ENCODE data around the gene FOXN4. TPM values are rescaled to one million over a fixed set of nuclear protein-coding genes. Genes with fewer than 3 reads are reported as not detected.

FOXN4 gene
- total RNA-seq, 1 experiment from 2014 or later = 0.37 TPM

- TF ChIP-seq, protein P1, sequence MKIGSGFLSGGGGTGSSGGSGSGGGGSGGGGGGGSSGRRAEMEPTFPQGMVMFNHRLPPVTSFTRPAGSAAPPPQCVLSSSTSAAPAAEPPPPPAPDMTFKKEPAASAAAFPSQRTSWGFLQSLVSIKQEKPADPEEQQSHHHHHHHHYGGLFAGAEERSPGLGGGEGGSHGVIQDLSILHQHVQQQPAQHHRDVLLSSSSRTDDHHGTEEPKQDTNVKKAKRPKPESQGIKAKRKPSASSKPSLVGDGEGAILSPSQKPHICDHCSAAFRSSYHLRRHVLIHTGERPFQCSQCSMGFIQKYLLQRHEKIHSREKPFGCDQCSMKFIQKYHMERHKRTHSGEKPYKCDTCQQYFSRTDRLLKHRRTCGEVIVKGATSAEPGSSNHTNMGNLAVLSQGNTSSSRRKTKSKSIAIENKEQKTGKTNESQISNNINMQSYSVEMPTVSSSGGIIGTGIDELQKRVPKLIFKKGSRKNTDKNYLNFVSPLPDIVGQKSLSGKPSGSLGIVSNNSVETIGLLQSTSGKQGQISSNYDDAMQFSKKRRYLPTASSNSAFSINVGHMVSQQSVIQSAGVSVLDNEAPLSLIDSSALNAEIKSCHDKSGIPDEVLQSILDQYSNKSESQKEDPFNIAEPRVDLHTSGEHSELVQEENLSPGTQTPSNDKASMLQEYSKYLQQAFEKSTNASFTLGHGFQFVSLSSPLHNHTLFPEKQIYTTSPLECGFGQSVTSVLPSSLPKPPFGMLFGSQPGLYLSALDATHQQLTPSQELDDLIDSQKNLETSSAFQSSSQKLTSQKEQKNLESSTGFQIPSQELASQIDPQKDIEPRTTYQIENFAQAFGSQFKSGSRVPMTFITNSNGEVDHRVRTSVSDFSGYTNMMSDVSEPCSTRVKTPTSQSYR (CRISPR knock-in tag; IDR thresholded peaks at IDR 0.05) = no peak
These were observed 61.0 kb downstream of the FOXN4 start (continued) for GRCh38 chr12:109247831-109248654.

GRCh38 chr12:109246221-109246620, 62.9 kb downstream of the FOXN4 start:
- no peak overlapping the region for H3K27ac Mint-ChIP-seq
- ChIA-PET CTCF (interaction anchor here (0.6 to 1.6 kb wide), 3 partner anchors 8 to 80 kb away, joined by 3 to 4 read pairs (median 4); no protein-coding TSS in a partner anchor), POLR2A (interaction anchor here (0.5 kb wide), 1 partner anchor 139 kb away, joined by 3 read pairs; no protein-coding TSS in a partner anchor)
- H3K9me3 Mint-ChIP-seq = no peaks in the 10 kb centered on the region
- ATAC-seq (no peak), DNase-seq (ENCODE audit: low spot score) (no peak)
- H3K27me3 Mint-ChIP-seq (ENCODE audit: low read depth) = no peaks in the 10 kb centered on the region
- H3K36me3 Mint-ChIP-seq = peaks cover 15% of the 10 kb centered on the region
- H3K4me3 Mint-ChIP-seq = no peak overlapping the region
- H3K4me1 Mint-ChIP-seq = no peaks in the 10 kb centered on the region
- TF ChIP-seq, protein P2, sequence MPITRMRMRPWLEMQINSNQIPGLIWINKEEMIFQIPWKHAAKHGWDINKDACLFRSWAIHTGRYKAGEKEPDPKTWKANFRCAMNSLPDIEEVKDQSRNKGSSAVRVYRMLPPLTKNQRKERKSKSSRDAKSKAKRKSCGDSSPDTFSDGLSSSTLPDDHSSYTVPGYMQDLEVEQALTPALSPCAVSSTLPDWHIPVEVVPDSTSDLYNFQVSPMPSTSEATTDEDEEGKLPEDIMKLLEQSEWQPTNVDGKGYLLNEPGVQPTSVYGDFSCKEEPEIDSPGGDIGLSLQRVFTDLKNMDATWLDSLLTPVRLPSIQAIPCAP (CRISPR knock-in tag; IDR thresholded peaks at IDR 0.05) = no peak
- TF ChIP-seq EMX1 (CRISPR knock-in tag; IDR thresholded peaks at IDR 0.05) (no peak), NFYB (CRISPR knock-in tag; conservative IDR thresholded peaks at IDR 0.05; ENCODE audit: low read depth) (no peak), FOXK1 (CRISPR knock-in tag; IDR thresholded peaks at IDR 0.05) (no peak), ZNF263 (CRISPR knock-in tag; IDR thresholded peaks at IDR 0.05; ENCODE audit: low read depth) (no peak)
- TF ChIP-seq, protein P3, sequence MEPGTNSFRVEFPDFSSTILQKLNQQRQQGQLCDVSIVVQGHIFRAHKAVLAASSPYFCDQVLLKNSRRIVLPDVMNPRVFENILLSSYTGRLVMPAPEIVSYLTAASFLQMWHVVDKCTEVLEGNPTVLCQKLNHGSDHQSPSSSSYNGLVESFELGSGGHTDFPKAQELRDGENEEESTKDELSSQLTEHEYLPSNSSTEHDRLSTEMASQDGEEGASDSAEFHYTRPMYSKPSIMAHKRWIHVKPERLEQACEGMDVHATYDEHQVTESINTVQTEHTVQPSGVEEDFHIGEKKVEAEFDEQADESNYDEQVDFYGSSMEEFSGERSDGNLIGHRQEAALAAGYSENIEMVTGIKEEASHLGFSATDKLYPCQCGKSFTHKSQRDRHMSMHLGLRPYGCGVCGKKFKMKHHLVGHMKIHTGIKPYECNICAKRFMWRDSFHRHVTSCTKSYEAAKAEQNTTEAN (CRISPR knock-in tag; IDR thresholded peaks at IDR 0.05) = no peak
- TF ChIP-seq, protein P4, sequence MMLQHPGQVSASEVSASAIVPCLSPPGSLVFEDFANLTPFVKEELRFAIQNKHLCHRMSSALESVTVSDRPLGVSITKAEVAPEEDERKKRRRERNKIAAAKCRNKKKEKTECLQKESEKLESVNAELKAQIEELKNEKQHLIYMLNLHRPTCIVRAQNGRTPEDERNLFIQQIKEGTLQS (CRISPR knock-in tag; conservative IDR thresholded peaks at IDR 0.05) = no peak

- no peaks in the 10 kb centered on the region for H3K27me3 Mint-ChIP-seq (ENCODE audit: low read depth)
- POLR2A ChIA-PET = no interaction called here
- peaks cover 16% of the 10 kb centered on the region for H3K36me3 Mint-ChIP-seq
- H3K9me3 Mint-ChIP-seq = no peaks in the 10 kb centered on the region
- CTCF ChIA-PET = no interaction called here
- no peak for ATAC-seq
- no peak overlapping the region for H3K4me3 Mint-ChIP-seq
- H3K4me1 Mint-ChIP-seq = no peaks in the 10 kb centered on the region
- no peak for TF ChIP-seq FOXP1 (CRISPR knock-in tag; IDR thresholded peaks at IDR 0.05; ENCODE audit: borderline replicate concordance)
- no peak for TF ChIP-seq ZNF138 (CRISPR knock-in tag; conservative IDR thresholded peaks at IDR 0.05)
- TF ChIP-seq KAT7 (CRISPR knock-in tag; IDR thresholded peaks at IDR 0.05; ENCODE audit: borderline replicate concordance) = no peak
- no peak for TF ChIP-seq ESRRA (CRISPR knock-in tag; IDR thresholded peaks at IDR 0.05; ENCODE audit: borderline replicate concordance)
- TF ChIP-seq, protein P5, sequence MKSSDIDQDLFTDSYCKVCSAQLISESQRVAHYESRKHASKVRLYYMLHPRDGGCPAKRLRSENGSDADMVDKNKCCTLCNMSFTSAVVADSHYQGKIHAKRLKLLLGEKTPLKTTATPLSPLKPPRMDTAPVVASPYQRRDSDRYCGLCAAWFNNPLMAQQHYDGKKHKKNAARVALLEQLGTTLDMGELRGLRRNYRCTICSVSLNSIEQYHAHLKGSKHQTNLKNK (CRISPR knock-in tag; IDR thresholded peaks at IDR 0.05) = no peak
- TF ChIP-seq, protein P2 (CRISPR knock-in tag; IDR thresholded peaks at IDR 0.05) = no peak
- no peak for TF ChIP-seq GABPB1 (CRISPR knock-in tag; IDR thresholded peaks at IDR 0.05)
- H3K27ac Mint-ChIP-seq = no peak overlapping the region
- no peak for DNase-seq (ENCODE audit: low spot score)
These were observed 65.0 kb downstream of the FOXN4 start for GRCh38 chr12:109244073-109244472.

Data from WTC11 (cell line).